ENCODE results near the gene ZNF850. TPM values are rescaled to one million over a fixed set of nuclear protein-coding genes. Genes with fewer than 3 reads are reported as not detected.

The ZNF850 gene
- total and polyA plus RNA-seq, 2 of the 13 experiments (the other 11 are each of a cell fraction or from before 2014, with no cell fraction given): 0.78 to 6.6 TPM

- TF ChIP-seq, protein P1, sequence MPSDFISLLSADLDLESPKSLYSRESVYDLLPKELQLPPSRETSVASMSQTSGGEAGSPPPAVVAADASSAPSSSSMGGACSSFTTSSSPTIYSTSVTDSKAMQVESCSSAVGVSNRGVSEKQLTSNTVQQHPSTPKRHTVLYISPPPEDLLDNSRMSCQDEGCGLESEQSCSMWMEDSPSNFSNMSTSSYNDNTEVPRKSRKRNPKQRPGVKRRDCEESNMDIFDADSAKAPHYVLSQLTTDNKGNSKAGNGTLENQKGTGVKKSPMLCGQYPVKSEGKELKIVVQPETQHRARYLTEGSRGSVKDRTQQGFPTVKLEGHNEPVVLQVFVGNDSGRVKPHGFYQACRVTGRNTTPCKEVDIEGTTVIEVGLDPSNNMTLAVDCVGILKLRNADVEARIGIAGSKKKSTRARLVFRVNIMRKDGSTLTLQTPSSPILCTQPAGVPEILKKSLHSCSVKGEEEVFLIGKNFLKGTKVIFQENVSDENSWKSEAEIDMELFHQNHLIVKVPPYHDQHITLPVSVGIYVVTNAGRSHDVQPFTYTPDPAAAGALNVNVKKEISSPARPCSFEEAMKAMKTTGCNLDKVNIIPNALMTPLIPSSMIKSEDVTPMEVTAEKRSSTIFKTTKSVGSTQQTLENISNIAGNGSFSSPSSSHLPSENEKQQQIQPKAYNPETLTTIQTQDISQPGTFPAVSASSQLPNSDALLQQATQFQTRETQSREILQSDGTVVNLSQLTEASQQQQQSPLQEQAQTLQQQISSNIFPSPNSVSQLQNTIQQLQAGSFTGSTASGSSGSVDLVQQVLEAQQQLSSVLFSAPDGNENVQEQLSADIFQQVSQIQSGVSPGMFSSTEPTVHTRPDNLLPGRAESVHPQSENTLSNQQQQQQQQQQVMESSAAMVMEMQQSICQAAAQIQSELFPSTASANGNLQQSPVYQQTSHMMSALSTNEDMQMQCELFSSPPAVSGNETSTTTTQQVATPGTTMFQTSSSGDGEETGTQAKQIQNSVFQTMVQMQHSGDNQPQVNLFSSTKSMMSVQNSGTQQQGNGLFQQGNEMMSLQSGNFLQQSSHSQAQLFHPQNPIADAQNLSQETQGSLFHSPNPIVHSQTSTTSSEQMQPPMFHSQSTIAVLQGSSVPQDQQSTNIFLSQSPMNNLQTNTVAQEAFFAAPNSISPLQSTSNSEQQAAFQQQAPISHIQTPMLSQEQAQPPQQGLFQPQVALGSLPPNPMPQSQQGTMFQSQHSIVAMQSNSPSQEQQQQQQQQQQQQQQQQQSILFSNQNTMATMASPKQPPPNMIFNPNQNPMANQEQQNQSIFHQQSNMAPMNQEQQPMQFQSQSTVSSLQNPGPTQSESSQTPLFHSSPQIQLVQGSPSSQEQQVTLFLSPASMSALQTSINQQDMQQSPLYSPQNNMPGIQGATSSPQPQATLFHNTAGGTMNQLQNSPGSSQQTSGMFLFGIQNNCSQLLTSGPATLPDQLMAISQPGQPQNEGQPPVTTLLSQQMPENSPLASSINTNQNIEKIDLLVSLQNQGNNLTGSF (CRISPR knock-in tag; IDR thresholded peaks at IDR 0.05): no peak
- TF ChIP-seq, protein P2, sequence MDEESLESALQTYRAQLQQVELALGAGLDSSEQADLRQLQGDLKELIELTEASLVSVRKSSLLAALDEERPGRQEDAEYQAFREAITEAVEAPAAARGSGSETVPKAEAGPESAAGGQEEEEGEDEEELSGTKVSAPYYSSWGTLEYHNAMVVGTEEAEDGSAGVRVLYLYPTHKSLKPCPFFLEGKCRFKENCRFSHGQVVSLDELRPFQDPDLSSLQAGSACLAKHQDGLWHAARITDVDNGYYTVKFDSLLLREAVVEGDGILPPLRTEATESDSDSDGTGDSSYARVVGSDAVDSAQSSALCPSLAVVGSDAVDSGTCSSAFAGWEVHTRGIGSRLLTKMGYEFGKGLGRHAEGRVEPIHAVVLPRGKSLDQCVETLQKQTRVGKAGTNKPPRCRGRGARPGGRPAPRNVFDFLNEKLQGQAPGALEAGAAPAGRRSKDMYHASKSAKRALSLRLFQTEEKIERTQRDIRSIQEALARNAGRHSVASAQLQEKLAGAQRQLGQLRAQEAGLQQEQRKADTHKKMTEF (CRISPR knock-in tag; IDR thresholded peaks at IDR 0.05): no peak
- TF ChIP-seq ZNF17 (CRISPR knock-in tag; IDR thresholded peaks at IDR 0.05): no peak
- TF ChIP-seq ZBTB8A (CRISPR knock-in tag; IDR thresholded peaks at IDR 0.05; ENCODE audit: borderline replicate concordance, low read depth): no peak
- TF ChIP-seq, protein P3, sequence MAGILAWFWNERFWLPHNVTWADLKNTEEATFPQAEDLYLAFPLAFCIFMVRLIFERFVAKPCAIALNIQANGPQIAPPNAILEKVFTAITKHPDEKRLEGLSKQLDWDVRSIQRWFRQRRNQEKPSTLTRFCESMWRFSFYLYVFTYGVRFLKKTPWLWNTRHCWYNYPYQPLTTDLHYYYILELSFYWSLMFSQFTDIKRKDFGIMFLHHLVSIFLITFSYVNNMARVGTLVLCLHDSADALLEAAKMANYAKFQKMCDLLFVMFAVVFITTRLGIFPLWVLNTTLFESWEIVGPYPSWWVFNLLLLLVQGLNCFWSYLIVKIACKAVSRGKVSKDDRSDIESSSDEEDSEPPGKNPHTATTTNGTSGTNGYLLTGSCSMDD (CRISPR knock-in tag; IDR thresholded peaks at IDR 0.05): no peak
- TF ChIP-seq, protein P4, sequence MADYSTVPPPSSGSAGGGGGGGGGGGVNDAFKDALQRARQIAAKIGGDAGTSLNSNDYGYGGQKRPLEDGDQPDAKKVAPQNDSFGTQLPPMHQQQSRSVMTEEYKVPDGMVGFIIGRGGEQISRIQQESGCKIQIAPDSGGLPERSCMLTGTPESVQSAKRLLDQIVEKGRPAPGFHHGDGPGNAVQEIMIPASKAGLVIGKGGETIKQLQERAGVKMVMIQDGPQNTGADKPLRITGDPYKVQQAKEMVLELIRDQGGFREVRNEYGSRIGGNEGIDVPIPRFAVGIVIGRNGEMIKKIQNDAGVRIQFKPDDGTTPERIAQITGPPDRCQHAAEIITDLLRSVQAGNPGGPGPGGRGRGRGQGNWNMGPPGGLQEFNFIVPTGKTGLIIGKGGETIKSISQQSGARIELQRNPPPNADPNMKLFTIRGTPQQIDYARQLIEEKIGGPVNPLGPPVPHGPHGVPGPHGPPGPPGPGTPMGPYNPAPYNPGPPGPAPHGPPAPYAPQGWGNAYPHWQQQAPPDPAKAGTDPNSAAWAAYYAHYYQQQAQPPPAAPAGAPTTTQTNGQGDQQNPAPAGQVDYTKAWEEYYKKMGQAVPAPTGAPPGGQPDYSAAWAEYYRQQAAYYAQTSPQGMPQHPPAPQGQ (CRISPR knock-in tag; IDR thresholded peaks at IDR 0.05; ENCODE audit: borderline replicate concordance): no peak
- TF ChIP-seq ZSCAN29 (CRISPR knock-in tag; conservative IDR thresholded peaks at IDR 0.05): no peak
- no peak for TF ChIP-seq ZUFSP (CRISPR knock-in tag; IDR thresholded peaks at IDR 0.05; ENCODE audit: borderline replicate concordance)
- no peak for TF ChIP-seq ZNF619 (CRISPR knock-in tag; IDR thresholded peaks at IDR 0.05)
Observed at GRCh38 chr19:36709423-36709822, 63.2 kb downstream of the ZNF850 start (continued).
